Measurements from ENCODE around the gene SARDH. TPM values are rescaled to one million over a fixed set of nuclear protein-coding genes. Genes with fewer than 3 reads are reported as not detected.

The SARDH gene
- total and polyA plus RNA-seq, 2 of the 13 experiments (the other 11 are each of a cell fraction or from before 2014, with no cell fraction given), result 11.6 to 34.9 TPM

DNA sequence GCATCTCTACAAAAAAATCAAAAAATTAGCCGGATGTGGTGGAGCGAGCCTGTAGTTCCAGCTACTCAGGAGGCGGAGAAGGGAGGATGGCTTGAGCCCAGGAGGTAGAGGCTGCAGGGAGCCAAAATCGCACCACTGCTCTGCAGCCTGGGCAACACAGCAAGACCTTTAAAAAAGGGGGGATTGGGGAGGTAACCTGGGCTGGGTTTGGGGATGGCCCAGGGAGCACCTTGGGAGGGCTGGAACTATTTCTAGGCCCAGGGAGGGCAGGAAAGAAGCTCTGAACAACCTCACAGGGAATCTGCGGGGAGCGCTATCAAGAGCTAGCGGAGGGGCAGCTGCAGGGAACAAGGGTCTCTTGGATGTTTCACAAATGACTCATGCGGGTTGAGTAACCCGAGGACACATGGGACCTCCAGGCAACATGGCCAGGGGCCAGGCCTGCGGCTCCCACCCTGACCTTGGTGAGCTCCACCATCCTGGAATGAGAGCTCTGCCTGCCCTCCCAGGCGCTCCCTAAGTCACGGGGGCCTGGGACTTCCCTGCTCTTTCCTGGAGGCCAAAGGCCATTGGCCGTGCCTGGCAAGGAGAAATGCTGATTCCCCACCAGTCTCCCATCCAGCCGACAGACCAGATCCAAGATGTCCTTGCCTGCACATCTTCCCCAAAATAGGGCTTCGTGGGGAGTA lies 23.4 kb downstream of the SARDH start (continued):
- TF ChIP-seq GLMP (CRISPR knock-in tag; IDR thresholded peaks at IDR 0.05; ENCODE audit: borderline replicate concordance) (no peak), CREBL2 (CRISPR knock-in tag; IDR thresholded peaks at IDR 0.05; ENCODE audit: borderline replicate concordance) (no peak), ZNF790 (CRISPR knock-in tag; IDR thresholded peaks at IDR 0.05; ENCODE audit: borderline replicate concordance) (no peak), DMTF1 (CRISPR knock-in tag; IDR thresholded peaks at IDR 0.05) (no peak), POLR2G (IDR thresholded peaks at IDR 0.05; ENCODE audit: low read depth, low read length) (peak; percentile 69), TARDBP (CRISPR knock-in tag; IDR thresholded peaks at IDR 0.05) (peak; percentile 81; the same call in 1 of the 2 replicates), NBN (conservative IDR thresholded peaks at IDR 0.05) (no peak), ZNF557 (CRISPR knock-in tag; IDR thresholded peaks at IDR 0.05) (peak; percentile 60; the same call in 1 of the 2 replicates), ARNT2 (CRISPR knock-in tag; IDR thresholded peaks at IDR 0.05; ENCODE audit: low read depth) (no peak), JUN (CRISPR knock-in tag; IDR thresholded peaks at IDR 0.05) (peak; percentile 96), ZNF234 (CRISPR knock-in tag; conservative IDR thresholded peaks at IDR 0.05) (no peak), FOXO1 (CRISPR knock-in tag; IDR thresholded peaks at IDR 0.05) (peak; percentile 85), TBP (CRISPR knock-in tag; IDR thresholded peaks at IDR 0.05) (no peak), MED8 (CRISPR knock-in tag; IDR thresholded peaks at IDR 0.05; ENCODE audit: insufficient replicate concordance) (no peak), ZSCAN9 (CRISPR knock-in tag; IDR thresholded peaks at IDR 0.05; ENCODE audit: borderline replicate concordance) (peak; percentile 60; the same call in 1 of the 2 replicates), SP2 (CRISPR knock-in tag; IDR thresholded peaks at IDR 0.05) (no peak), SMYD3 (CRISPR knock-in tag; IDR thresholded peaks at IDR 0.05) (no peak), ZNF431 (CRISPR knock-in tag; IDR thresholded peaks at IDR 0.05; ENCODE audit: borderline replicate concordance, low read depth) (no peak; the same call in 1 of the 2 replicates), HNRNPLL (IDR thresholded peaks at IDR 0.05; ENCODE audit: low read depth, low read length, poor library complexity, severe bottlenecking) (no peak), U2AF1 (optimal IDR thresholded peaks at IDR 0.05; ENCODE audit: low read depth, low read length) (no peak), IRX3 (CRISPR knock-in tag; IDR thresholded peaks at IDR 0.05; ENCODE audit: borderline replicate concordance, low read depth) (peak; percentile 57; the same call in 1 of the 2 replicates), RAD21 (CRISPR knock-in tag; IDR thresholded peaks at IDR 0.05) (peak; percentile 38; the same call in 1 of the 2 replicates), SOX6 (IDR thresholded peaks at IDR 0.05) (no peak), SOX6 (CRISPR knock-in tag; IDR thresholded peaks at IDR 0.05) (peak; percentile 82)
- TF ChIP-seq, protein P1, sequence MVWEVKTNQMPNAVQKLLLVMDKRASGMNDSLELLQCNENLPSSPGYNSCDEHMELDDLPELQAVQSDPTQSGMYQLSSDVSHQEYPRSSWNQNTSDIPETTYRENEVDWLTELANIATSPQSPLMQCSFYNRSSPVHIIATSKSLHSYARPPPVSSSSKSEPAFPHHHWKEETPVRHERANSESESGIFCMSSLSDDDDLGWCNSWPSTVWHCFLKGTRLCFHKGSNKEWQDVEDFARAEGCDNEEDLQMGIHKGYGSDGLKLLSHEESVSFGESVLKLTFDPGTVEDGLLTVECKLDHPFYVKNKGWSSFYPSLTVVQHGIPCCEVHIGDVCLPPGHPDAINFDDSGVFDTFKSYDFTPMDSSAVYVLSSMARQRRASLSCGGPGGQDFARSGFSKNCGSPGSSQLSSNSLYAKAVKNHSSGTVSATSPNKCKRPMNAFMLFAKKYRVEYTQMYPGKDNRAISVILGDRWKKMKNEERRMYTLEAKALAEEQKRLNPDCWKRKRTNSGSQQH (CRISPR knock-in tag; IDR thresholded peaks at IDR 0.05; ENCODE audit: low read depth), result no peak
